Colonic mucosa (tissue), 4 donors: ENCODE measurements around the gene TRPV2. TPM values are rescaled to one million over a fixed set of nuclear protein-coding genes. Genes with fewer than 3 reads are reported as not detected.

Experiments used
- DNase-seq: peaks from one replicate; pipeline ENCODE4 v3.0.0-alpha.2; 2020
- H3K27ac ChIP-seq: fragments of 200-600 bp; one replicate; pipeline ENCODE4 v1.8.0; 2021
- H3K27me3 ChIP-seq: fragments of 200-600 bp; one replicate; pipeline ENCODE4 v1.8.0; 2021
- H3K36me3 ChIP-seq: fragments of 200-600 bp; one replicate; pipeline ENCODE4 v1.8.0; 2021
- H3K4me1 ChIP-seq: fragments of 200-600 bp; one replicate; pipeline ENCODE4 v1.8.0; 2021; ENCODE audit warnings: mild to moderate bottlenecking
- H3K4me3 ChIP-seq: fragments of 200-600 bp; one replicate; pipeline ENCODE4 v1.8.0; 2021
- H3K9ac ChIP-seq, 2 donors: one replicate each; pipeline ENCODE4 v1.7.0; 2013; ENCODE audit warnings: control low read depth in 2 of 2, low read depth in 2 of 2, low read length in 2 of 2
- H3K9me3 ChIP-seq: fragments of 200-600 bp; one replicate; pipeline ENCODE4 v1.8.0; 2021
- intact Hi-C: fragments of 100-400 bp; cut with DNase I; formaldehyde crosslinking; loops from one replicate; pipeline ENCODE4 v1.14.1; 2022
- total RNA-seq, 2 donors: library from RNA; stranded (reverse); fragmentation: NEBNext Ultra II Directional in 1 of 2; extraction: Animal tissue kit (Norgen Biotek cat#: 25700) in 1 of 2; gene quantifications; one replicate each; pipeline ENCODE4 v1.2.1, GENCODE V29; 2021
- TF ChIP-seq, protein P1 (sequence below): fragments of 200-600 bp; IDR thresholded peaks from one replicate; pipeline ENCODE4 v1.8.0; 2022; ENCODE audit warnings: antibody characterized with exemption, mild to moderate bottlenecking
- donor health status: healthy.
- donor health status: DM: no; HTN: no; CAD: no.
- donor health status: DM: no; HTN: no; CAD: no.

TRPV2 gene
- total RNA-seq, 2 donors from 2014 or later = 5.4 to 7.4 TPM

DNA sequence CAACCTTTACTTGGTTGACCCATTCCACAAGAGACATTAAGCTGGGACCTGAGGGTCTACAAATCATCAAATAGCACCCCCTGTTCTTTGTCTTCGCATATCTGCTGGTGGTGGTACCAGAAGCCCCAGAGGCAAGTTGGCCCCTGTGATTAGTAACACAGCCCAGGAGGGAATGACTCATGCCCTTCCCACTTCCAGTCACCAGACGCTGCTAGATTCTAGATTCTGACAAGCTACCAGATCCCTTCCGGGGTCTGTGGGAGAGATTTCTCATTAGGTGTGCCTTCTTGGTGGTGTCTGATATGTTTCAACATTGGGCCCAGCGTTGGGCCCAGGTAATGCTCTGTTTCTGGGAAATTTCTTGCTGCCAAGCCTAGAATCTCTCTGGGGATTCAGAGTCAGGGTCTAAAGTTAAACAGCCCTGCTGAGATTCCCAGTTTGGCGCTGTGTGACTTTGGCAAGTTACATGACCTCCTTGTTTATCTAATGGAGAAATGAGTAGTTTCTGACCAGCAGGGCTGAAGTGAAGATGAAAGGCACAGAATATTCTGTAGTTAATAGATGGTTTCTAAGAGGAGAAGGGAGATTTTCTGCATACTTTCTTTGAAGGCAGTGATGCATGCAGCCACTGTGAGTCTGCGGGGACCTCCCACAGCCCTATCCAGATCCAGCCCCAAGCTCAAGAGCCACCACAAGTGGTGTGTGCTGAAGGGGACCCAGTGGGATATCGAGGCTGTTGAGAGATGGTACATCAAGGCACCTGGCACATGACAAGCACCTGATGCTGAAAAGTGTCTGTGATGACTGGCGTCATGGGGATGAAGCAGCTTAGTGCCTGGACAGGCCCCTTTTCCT lies 3.9 kb downstream of the TRPV2 start:
- Histone ChIP-seq H3K36me3 (no peaks in the 10 kb centered on the region), H3K27ac (peak overlapping the region; percentile 56), H3K9me3 (no peaks in the 10 kb centered on the region), H3K4me3 (no peak overlapping the region), H3K9ac (peak overlapping the region; percentile 12 to 48), H3K27me3 (no peaks in the 10 kb centered on the region), H3K4me1 (peaks cover 5% of the 10 kb centered on the region)
- TF ChIP-seq, protein P1, sequence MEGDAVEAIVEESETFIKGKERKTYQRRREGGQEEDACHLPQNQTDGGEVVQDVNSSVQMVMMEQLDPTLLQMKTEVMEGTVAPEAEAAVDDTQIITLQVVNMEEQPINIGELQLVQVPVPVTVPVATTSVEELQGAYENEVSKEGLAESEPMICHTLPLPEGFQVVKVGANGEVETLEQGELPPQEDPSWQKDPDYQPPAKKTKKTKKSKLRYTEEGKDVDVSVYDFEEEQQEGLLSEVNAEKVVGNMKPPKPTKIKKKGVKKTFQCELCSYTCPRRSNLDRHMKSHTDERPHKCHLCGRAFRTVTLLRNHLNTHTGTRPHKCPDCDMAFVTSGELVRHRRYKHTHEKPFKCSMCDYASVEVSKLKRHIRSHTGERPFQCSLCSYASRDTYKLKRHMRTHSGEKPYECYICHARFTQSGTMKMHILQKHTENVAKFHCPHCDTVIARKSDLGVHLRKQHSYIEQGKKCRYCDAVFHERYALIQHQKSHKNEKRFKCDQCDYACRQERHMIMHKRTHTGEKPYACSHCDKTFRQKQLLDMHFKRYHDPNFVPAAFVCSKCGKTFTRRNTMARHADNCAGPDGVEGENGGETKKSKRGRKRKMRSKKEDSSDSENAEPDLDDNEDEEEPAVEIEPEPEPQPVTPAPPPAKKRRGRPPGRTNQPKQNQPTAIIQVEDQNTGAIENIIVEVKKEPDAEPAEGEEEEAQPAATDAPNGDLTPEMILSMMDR = no peak
- intact Hi-C loops = loop anchor here (10.0 kb wide), 1 partner anchor 54 kb away; no protein-coding TSS in a partner anchor
- DNase-seq = no peak

DNA sequence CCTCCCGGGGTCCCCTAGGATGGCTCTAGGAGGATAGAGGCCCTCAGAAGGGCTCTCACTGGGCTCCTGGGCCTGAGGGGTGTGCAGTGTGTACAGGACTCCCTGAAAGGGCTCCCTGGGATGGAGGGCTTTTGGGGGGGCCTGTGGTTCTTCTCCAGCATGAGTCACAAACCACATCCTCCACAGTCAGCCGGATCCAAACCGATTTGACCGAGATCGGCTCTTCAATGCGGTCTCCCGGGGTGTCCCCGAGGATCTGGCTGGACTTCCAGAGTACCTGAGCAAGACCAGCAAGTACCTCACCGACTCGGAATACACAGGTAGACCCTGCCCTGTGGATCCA lies 4.5 kb downstream of the TRPV2 start:
- Histone ChIP-seq H3K36me3 (no peaks in the 10 kb centered on the region), H3K27me3 (no peaks in the 10 kb centered on the region)

DNA sequence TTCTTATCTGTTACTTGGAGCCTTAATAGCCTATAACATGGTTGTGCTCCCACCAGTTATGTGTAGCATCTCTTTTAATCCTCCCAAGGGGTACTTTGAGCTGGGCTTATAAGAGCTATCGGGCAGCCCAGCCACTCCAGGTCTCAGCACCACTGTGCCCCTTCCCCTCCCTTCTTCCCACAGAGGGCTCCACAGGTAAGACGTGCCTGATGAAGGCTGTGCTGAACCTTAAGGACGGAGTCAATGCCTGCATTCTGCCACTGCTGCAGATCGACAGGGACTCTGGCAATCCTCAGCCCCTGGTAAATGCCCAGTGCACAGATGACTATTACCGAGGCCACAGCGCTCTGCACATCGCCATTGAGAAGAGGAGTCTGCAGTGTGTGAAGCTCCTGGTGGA lies 7.0 kb downstream of the TRPV2 start:
- Histone ChIP-seq H3K4me1 (peaks cover 5% of the 10 kb centered on the region), H3K27me3 (no peaks in the 10 kb centered on the region), H3K27ac (no peak overlapping the region), H3K4me3 (no peak overlapping the region), H3K9me3 (no peaks in the 10 kb centered on the region), H3K9ac (no peak overlapping the region), H3K36me3 (no peaks in the 10 kb centered on the region)
- intact Hi-C loops = no loop called here
- TF ChIP-seq, protein P1 = no peak
- no peak for DNase-seq

More for the DNA sequence above, 4.5 kb downstream of the TRPV2 start:
- H3K9me3 ChIP-seq = no peaks in the 10 kb centered on the region
- H3K4me3 ChIP-seq = no peak overlapping the region
- intact Hi-C loops = loop anchor here (10.0 kb wide), 1 partner anchor 55 kb away; no protein-coding TSS in a partner anchor
- TF ChIP-seq, protein P1 = no peak
- peak overlapping the region; percentile 56 for H3K27ac ChIP-seq
- H3K4me1 ChIP-seq = peaks cover 5% of the 10 kb centered on the region
- no peak for DNase-seq
- H3K9ac ChIP-seq = peak overlapping the region in 1 of 2 donors; percentile 48

DNA sequence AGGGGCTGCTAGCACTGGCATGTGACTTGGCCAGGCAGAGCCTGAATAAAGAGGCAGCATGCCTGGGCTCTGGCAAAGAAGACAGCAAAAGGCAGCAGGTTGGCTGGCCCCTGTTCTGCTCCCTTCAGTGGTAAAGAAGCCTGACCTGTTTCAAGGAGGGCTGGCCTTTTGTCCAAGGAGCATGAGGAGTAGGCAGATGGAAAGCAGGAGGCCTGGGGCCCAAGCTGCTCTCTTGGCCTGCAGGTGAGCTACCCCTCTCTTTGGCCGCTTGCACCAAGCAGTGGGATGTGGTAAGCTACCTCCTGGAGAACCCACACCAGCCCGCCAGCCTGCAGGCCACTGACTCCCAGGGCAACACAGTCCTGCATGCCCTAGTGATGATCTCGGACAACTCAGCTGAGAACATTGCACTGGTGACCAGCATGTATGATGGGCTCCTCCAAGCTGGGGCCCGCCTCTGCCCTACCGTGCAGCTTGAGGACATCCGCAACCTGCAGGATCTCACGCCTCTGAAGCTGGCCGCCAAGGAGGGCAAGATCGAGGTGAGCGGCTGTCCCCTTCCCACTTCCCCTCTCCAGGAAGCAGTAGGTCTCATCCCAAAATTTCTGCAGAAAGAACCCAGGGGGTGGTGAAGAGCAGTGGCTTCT lies 8.0 kb downstream of the TRPV2 start:
- Histone ChIP-seq H3K9ac (no peak overlapping the region), H3K27ac (no peak overlapping the region), H3K4me1 (peaks cover 4% of the 10 kb centered on the region), H3K9me3 (no peaks in the 10 kb centered on the region), H3K4me3 (no peak overlapping the region), H3K27me3 (no peaks in the 10 kb centered on the region), H3K36me3 (no peaks in the 10 kb centered on the region)
- DNase-seq = no peak
- TF ChIP-seq, protein P1 = no peak
- intact Hi-C loops = no loop called here

DNA sequence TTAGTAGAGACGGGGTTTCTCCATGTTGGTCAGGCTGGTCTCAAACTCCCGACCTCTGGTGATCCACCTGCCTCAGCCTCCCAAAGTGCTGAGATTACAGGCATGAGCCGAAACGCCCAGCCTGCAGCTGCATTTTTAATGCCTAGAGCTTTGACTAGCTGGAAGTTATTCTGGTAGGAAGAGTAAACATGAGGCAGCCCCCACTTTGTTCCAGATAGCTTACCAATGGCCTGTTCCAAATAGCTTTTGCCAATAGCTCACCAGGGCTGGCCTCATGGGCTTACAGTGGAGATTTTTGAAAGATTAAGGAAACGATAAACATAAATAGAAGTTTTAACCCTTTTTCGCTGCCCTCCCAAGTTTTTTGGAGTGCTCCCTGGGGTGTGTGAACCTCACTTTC lies 9.8 kb downstream of the TRPV2 start:
- intact Hi-C loops = no loop called here
- H3K9ac ChIP-seq = no peak overlapping the region
- H3K4me3 ChIP-seq = no peak overlapping the region
- no peak for DNase-seq
- H3K4me1 ChIP-seq = no peaks in the 10 kb centered on the region
- no peaks in the 10 kb centered on the region for H3K27me3 ChIP-seq
- no peaks in the 10 kb centered on the region for H3K9me3 ChIP-seq
- H3K36me3 ChIP-seq = no peaks in the 10 kb centered on the region
- H3K27ac ChIP-seq = no peak overlapping the region
- TF ChIP-seq, protein P1 = no peak
